ENCODE measurements around the gene UBE2N.

Gene UBE2N

GRCh38 chr12:93449277-93449676 lies 7.5 kb upstream of the UBE2N start:
- no peaks in the 10 kb centered on the region for H3K79me2 ChIP-seq (ENCODE audit: insufficient read depth, low read length)
- no peaks in the 10 kb centered on the region for H3K9me2 ChIP-seq (replicated peaks; ENCODE audit: low read depth, low read length)
- H3K9me3 ChIP-seq (ENCODE audit: insufficient read depth, low read depth, low read length), result no peaks in the 10 kb centered on the region
- no peaks in the 10 kb centered on the region for H3K27me3 ChIP-seq (ENCODE audit: insufficient read depth, low read length, poor library complexity, severe bottlenecking)
- TF ChIP-seq EZH2phosphoT487 (IDR thresholded peaks at IDR 0.05; ENCODE audit: borderline replicate concordance) (no peak), CTCF (conservative IDR thresholded peaks at IDR 0.05; ENCODE audit: low read length) (no peak)
- no peak overlapping the region for H3K4me3 ChIP-seq (ENCODE audit: low read length, poor library complexity, severe bottlenecking)
- H3K9ac ChIP-seq (ENCODE audit: low read depth, low read length, poor library complexity, severe bottlenecking), result peak overlapping the region; percentile 25
- no peaks in the 10 kb centered on the region for H3F3A ChIP-seq (ENCODE audit: low read depth)
- no peak overlapping the region for H2AFZ ChIP-seq (ENCODE audit: low read length)
- no peaks in the 10 kb centered on the region for H3K36me3 ChIP-seq (ENCODE audit: insufficient read depth, low read length)
- peaks cover 11% of the 10 kb centered on the region for H3K4me1 ChIP-seq (ENCODE audit: insufficient read depth, low read length, poor library complexity, severe bottlenecking)
- H3K4me2 ChIP-seq (ENCODE audit: low read depth, low read length, poor library complexity, severe bottlenecking), result peak overlapping the region; percentile 46
- H4K20me1 ChIP-seq (ENCODE audit: insufficient read depth, low read length, poor library complexity, severe bottlenecking), result no peaks in the 10 kb centered on the region

GRCh38 chr12:93448796-93449195 lies 7.0 kb upstream of the UBE2N start:
- Histone ChIP-seq H3K9me3 (ENCODE audit: insufficient read depth, low read depth, low read length) (no peaks in the 10 kb centered on the region), H3K36me3 (ENCODE audit: insufficient read depth, low read length) (no peaks in the 10 kb centered on the region), H3F3A (ENCODE audit: low read depth) (no peaks in the 10 kb centered on the region), H3K4me3 (ENCODE audit: low read length, poor library complexity, severe bottlenecking) (no peak overlapping the region), H3K4me1 (ENCODE audit: insufficient read depth, low read length, poor library complexity, severe bottlenecking) (peaks cover 11% of the 10 kb centered on the region), H4K20me1 (ENCODE audit: insufficient read depth, low read length, poor library complexity, severe bottlenecking) (no peaks in the 10 kb centered on the region), H3K79me2 (ENCODE audit: insufficient read depth, low read length) (no peaks in the 10 kb centered on the region), H2AFZ (ENCODE audit: low read length) (no peak overlapping the region), H3K9ac (ENCODE audit: low read depth, low read length, poor library complexity, severe bottlenecking) (peak overlapping the region; percentile 25), H3K4me2 (ENCODE audit: low read depth, low read length, poor library complexity, severe bottlenecking) (peak overlapping the region; percentile 46), H3K9me2 (replicated peaks; ENCODE audit: low read depth, low read length) (no peaks in the 10 kb centered on the region), H3K27me3 (ENCODE audit: insufficient read depth, low read length, poor library complexity, severe bottlenecking) (no peaks in the 10 kb centered on the region)
- TF ChIP-seq CTCF (conservative IDR thresholded peaks at IDR 0.05; ENCODE audit: low read length), result no peak
- TF ChIP-seq EZH2phosphoT487 (IDR thresholded peaks at IDR 0.05; ENCODE audit: borderline replicate concordance), result no peak

GRCh38 chr12:93447555-93448290 lies 6.0 kb upstream of the UBE2N start:
- no peaks in the 10 kb centered on the region for H3F3A ChIP-seq (ENCODE audit: low read depth)
- no peak overlapping the region for H2AFZ ChIP-seq (ENCODE audit: low read length)
- no peaks in the 10 kb centered on the region for H3K9me2 ChIP-seq (replicated peaks; ENCODE audit: low read depth, low read length)
- H3K36me3 ChIP-seq (ENCODE audit: insufficient read depth, low read length), result no peaks in the 10 kb centered on the region
- TF ChIP-seq EZH2phosphoT487 (IDR thresholded peaks at IDR 0.05; ENCODE audit: borderline replicate concordance) (no peak), CTCF (conservative IDR thresholded peaks at IDR 0.05; ENCODE audit: low read length) (no peak)
- H3K4me1 ChIP-seq (ENCODE audit: insufficient read depth, low read length, poor library complexity, severe bottlenecking), result peaks cover 17% of the 10 kb centered on the region
- H3K79me2 ChIP-seq (ENCODE audit: insufficient read depth, low read length), result no peaks in the 10 kb centered on the region
- no peaks in the 10 kb centered on the region for H4K20me1 ChIP-seq (ENCODE audit: insufficient read depth, low read length, poor library complexity, severe bottlenecking)
- no peak overlapping the region for H3K9ac ChIP-seq (ENCODE audit: low read depth, low read length, poor library complexity, severe bottlenecking)
- H3K4me2 ChIP-seq (ENCODE audit: low read depth, low read length, poor library complexity, severe bottlenecking), result no peak overlapping the region
- H3K4me3 ChIP-seq (ENCODE audit: low read length, poor library complexity, severe bottlenecking), result no peak overlapping the region
- no peaks in the 10 kb centered on the region for H3K27me3 ChIP-seq (ENCODE audit: insufficient read depth, low read length, poor library complexity, severe bottlenecking)
- no peaks in the 10 kb centered on the region for H3K9me3 ChIP-seq (ENCODE audit: insufficient read depth, low read depth, low read length)

Measured in Loucy (cell line).